K562 (cell line): ENCODE results near the gene RARA. TPM values are rescaled to one million over a fixed set of nuclear protein-coding genes. Genes with fewer than 3 reads are reported as not detected.

ENCODE experiments used
- CSDE1 ChIP-seq, 2 experiments: fragments of 450-650 bp; IDR thresholded peaks; 2 replicates each; pipeline ENCODE4 v1.6.1; 2016; ENCODE audit warnings: mild to moderate bottlenecking in 1 of 2
- FOXM1 ChIP-seq, 2 experiments: fragments of 450-650 bp in 1 of 2; sonication (generic) in 1 of 2; formaldehyde crosslinking in 1 of 2; IDR thresholded peaks; 2 replicates each; pipeline versions ENCODE4 v1.6.1 to v1.9.0; 2017 to 2022; ENCODE audit warnings: low read depth in 2 of 2, mild to moderate bottlenecking in 2 of 2, missing genetic modification reagents in 1 of 2, moderate library complexity in 1 of 2
- MXI1 ChIP-seq: IDR thresholded peaks from 2 replicates; pipeline ENCODE4 v1.6.1; 2011; ENCODE audit warnings: low read depth, mild to moderate bottlenecking, improper control_type of control experiment, low read length
- RBM14 ChIP-seq: fragments of 200-400 bp; formaldehyde crosslinking; IDR thresholded peaks from 2 replicates; pipeline ENCODE4 v1.6.1; 2018; ENCODE audit warnings: low read depth, mild to moderate bottlenecking, low read length, moderate library complexity, borderline replicate concordance; ENCODE audit not compliant: insufficient read depth
- SMARCC2 ChIP-seq: fragments of 450-650 bp; IDR thresholded peaks from 2 replicates; pipeline ENCODE4 v1.6.1; 2017; ENCODE audit warnings: antibody characterized with exemption, moderate library complexity, mild to moderate bottlenecking, low read depth
- TAL1 ChIP-seq: fragments of 450-650 bp; IDR thresholded peaks from 2 replicates; pipeline ENCODE4 v1.6.1; 2016; ENCODE audit warnings: mild to moderate bottlenecking
- ZFX ChIP-seq: sonication (generic); formaldehyde crosslinking; IDR thresholded peaks from 2 replicates; pipeline ENCODE4 v1.8.0; 2022; ENCODE audit warnings: mild to moderate bottlenecking, missing genetic modification reagents, moderate library complexity
- ZNF324 ChIP-seq: fragments of 250-450 bp; sonication (Bioruptor Pico); IDR thresholded peaks from 2 replicates; pipeline ENCODE4 v1.4.0; 2020; ENCODE audit warnings: mild to moderate bottlenecking
- polyA plus RNA-seq, 8 experiments: library from polyadenylated mRNA; depleted of rRNA in 4 of 8; stranded (reverse) in 5 of 8; unstranded in 3 of 8; fragments of >200 nt; fragmentation: Nextera tagmentation in 2 of 8; fragmentation: Illumina TruSeq in 1 of 8; extraction: Ambion mirVana in 2 of 8; extraction: Trizol in 1 of 8; gene quantifications; 2 replicates each; pipeline versions ENCODE4 v1.2.1 to v1.2.3, GENCODE V29; 2011 to 2014; ENCODE audit warnings: inconsistent platforms in 1 of 8, missing spikeins in 1 of 8
- total RNA-seq, 7 experiments: library from RNA; depleted of rRNA in 6 of 7; stranded (reverse); fragments of >200 nt in 6 of 7; fragmentation: Illumina TruSeq in 2 of 7; extraction: Trizol in 2 of 7; gene quantifications; 2 replicates each; pipeline versions ENCODE4 v1.2.1 to v1.2.3, GENCODE V29; 2011 to 2021; ENCODE audit warnings: low replicate concordance in 1 of 7
- TF ChIP-seq, protein P1 (sequence below): fragments of 450-650 bp; IDR thresholded peaks from 2 replicates; pipeline ENCODE4 v1.6.1; 2016; ENCODE audit warnings: mild to moderate bottlenecking, moderate library complexity
- TF ChIP-seq, protein P2 (sequence below): fragments of 450-650 bp; IDR thresholded peaks from 2 replicates; pipeline ENCODE4 v1.6.1; 2017; ENCODE audit warnings: antibody characterized with exemption, mild to moderate bottlenecking

The RARA gene
- total and polyA plus RNA-seq, 9 of the 15 experiments (the other 6 are each of a cell fraction or from before 2014, with no cell fraction given), result 0.10 to 28.0 (median 7.9) TPM

DNA sequence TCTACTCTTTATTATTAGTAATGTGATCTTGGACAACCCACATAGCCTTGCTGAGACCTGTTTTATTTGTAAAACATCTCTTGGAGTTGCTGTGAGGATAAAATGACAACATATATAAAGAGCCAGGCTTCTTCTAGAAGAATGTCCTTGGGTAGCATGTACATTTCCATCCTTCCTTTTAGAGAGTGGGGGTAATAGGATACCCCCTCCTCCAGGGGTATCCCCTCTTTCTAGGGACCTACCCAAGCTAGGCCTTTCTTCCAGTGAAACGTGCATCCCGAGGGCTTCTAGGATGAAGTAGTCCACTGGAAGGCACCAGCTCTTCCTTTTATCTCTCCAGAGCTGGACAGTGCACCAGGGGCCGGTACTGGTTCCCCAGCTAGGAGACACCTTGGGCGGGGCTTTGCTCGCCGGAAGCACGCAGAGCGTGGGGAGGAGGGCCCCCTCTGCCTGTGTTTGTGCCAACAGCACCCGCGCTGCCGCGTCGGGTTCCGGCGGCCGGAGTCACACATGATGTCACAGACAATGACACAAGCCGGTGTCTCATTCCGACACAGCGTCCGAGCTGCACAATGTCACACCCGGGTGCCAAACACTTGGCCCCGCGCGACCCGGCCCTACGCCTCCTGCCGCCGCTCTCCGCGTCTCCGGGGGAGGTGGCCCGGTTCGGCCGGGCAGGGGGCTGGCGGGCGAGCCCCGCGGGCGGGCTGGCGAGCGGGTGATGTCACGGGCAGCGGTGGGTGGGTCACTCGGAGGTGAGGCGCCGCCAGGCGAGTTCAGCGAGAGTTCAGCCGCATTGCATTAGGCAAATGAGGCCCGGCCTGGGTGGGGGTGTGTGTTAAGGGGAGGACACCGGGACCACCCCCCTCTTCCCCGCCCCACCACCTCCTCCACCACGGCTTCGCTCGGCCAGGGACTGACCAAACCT, 32.2 kb downstream of the RARA start (continued):
- TF ChIP-seq, protein P1, sequence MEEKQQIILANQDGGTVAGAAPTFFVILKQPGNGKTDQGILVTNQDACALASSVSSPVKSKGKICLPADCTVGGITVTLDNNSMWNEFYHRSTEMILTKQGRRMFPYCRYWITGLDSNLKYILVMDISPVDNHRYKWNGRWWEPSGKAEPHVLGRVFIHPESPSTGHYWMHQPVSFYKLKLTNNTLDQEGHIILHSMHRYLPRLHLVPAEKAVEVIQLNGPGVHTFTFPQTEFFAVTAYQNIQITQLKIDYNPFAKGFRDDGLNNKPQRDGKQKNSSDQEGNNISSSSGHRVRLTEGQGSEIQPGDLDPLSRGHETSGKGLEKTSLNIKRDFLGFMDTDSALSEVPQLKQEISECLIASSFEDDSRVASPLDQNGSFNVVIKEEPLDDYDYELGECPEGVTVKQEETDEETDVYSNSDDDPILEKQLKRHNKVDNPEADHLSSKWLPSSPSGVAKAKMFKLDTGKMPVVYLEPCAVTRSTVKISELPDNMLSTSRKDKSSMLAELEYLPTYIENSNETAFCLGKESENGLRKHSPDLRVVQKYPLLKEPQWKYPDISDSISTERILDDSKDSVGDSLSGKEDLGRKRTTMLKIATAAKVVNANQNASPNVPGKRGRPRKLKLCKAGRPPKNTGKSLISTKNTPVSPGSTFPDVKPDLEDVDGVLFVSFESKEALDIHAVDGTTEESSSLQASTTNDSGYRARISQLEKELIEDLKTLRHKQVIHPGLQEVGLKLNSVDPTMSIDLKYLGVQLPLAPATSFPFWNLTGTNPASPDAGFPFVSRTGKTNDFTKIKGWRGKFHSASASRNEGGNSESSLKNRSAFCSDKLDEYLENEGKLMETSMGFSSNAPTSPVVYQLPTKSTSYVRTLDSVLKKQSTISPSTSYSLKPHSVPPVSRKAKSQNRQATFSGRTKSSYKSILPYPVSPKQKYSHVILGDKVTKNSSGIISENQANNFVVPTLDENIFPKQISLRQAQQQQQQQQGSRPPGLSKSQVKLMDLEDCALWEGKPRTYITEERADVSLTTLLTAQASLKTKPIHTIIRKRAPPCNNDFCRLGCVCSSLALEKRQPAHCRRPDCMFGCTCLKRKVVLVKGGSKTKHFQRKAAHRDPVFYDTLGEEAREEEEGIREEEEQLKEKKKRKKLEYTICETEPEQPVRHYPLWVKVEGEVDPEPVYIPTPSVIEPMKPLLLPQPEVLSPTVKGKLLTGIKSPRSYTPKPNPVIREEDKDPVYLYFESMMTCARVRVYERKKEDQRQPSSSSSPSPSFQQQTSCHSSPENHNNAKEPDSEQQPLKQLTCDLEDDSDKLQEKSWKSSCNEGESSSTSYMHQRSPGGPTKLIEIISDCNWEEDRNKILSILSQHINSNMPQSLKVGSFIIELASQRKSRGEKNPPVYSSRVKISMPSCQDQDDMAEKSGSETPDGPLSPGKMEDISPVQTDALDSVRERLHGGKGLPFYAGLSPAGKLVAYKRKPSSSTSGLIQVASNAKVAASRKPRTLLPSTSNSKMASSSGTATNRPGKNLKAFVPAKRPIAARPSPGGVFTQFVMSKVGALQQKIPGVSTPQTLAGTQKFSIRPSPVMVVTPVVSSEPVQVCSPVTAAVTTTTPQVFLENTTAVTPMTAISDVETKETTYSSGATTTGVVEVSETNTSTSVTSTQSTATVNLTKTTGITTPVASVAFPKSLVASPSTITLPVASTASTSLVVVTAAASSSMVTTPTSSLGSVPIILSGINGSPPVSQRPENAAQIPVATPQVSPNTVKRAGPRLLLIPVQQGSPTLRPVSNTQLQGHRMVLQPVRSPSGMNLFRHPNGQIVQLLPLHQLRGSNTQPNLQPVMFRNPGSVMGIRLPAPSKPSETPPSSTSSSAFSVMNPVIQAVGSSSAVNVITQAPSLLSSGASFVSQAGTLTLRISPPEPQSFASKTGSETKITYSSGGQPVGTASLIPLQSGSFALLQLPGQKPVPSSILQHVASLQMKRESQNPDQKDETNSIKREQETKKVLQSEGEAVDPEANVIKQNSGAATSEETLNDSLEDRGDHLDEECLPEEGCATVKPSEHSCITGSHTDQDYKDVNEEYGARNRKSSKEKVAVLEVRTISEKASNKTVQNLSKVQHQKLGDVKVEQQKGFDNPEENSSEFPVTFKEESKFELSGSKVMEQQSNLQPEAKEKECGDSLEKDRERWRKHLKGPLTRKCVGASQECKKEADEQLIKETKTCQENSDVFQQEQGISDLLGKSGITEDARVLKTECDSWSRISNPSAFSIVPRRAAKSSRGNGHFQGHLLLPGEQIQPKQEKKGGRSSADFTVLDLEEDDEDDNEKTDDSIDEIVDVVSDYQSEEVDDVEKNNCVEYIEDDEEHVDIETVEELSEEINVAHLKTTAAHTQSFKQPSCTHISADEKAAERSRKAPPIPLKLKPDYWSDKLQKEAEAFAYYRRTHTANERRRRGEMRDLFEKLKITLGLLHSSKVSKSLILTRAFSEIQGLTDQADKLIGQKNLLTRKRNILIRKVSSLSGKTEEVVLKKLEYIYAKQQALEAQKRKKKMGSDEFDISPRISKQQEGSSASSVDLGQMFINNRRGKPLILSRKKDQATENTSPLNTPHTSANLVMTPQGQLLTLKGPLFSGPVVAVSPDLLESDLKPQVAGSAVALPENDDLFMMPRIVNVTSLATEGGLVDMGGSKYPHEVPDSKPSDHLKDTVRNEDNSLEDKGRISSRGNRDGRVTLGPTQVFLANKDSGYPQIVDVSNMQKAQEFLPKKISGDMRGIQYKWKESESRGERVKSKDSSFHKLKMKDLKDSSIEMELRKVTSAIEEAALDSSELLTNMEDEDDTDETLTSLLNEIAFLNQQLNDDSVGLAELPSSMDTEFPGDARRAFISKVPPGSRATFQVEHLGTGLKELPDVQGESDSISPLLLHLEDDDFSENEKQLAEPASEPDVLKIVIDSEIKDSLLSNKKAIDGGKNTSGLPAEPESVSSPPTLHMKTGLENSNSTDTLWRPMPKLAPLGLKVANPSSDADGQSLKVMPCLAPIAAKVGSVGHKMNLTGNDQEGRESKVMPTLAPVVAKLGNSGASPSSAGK, result no peak
- peak; percentile 50; the same call in 1 of the 2 replicates for TF ChIP-seq ZFX (CRISPR knock-in tag)
- TF ChIP-seq TAL1, result no peak
- TF ChIP-seq CSDE1 (IDR thresholded peaks at IDR 0.05), result no peak
- TF ChIP-seq MXI1, result peak; percentile 26; the same call in 1 of the 2 replicates
- TF ChIP-seq, protein P2, sequence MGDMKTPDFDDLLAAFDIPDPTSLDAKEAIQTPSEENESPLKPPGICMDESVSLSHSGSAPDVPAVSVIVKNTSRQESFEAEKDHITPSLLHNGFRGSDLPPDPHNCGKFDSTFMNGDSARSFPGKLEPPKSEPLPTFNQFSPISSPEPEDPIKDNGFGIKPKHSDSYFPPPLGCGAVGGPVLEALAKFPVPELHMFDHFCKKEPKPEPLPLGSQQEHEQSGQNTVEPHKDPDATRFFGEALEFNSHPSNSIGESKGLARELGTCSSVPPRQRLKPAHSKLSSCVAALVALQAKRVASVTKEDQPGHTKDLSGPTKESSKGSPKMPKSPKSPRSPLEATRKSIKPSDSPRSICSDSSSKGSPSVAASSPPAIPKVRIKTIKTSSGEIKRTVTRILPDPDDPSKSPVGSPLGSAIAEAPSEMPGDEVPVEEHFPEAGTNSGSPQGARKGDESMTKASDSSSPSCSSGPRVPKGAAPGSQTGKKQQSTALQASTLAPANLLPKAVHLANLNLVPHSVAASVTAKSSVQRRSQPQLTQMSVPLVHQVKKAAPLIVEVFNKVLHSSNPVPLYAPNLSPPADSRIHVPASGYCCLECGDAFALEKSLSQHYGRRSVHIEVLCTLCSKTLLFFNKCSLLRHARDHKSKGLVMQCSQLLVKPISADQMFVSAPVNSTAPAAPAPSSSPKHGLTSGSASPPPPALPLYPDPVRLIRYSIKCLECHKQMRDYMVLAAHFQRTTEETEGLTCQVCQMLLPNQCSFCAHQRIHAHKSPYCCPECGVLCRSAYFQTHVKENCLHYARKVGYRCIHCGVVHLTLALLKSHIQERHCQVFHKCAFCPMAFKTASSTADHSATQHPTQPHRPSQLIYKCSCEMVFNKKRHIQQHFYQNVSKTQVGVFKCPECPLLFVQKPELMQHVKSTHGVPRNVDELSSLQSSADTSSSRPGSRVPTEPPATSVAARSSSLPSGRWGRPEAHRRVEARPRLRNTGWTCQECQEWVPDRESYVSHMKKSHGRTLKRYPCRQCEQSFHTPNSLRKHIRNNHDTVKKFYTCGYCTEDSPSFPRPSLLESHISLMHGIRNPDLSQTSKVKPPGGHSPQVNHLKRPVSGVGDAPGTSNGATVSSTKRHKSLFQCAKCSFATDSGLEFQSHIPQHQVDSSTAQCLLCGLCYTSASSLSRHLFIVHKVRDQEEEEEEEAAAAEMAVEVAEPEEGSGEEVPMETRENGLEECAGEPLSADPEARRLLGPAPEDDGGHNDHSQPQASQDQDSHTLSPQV, result no peak; the same call in 1 of the 2 replicates
- TF ChIP-seq SMARCC2, result no peak
- TF ChIP-seq RBM14, result no peak
- no peak for TF ChIP-seq FOXM1 (IDR thresholded peaks at IDR 0.05; ENCODE audit: low read depth)
- TF ChIP-seq FOXM1 (CRISPR knock-in tag; IDR thresholded peaks at IDR 0.05; ENCODE audit: low read depth), result no peak
- no peak for TF ChIP-seq ZNF324
